ENCODE measurements around the gene ANK3.
A peak's percentile ranks its signal among the peaks of the same experiment; 100 is the strongest.

The ANK3 gene

DNA sequence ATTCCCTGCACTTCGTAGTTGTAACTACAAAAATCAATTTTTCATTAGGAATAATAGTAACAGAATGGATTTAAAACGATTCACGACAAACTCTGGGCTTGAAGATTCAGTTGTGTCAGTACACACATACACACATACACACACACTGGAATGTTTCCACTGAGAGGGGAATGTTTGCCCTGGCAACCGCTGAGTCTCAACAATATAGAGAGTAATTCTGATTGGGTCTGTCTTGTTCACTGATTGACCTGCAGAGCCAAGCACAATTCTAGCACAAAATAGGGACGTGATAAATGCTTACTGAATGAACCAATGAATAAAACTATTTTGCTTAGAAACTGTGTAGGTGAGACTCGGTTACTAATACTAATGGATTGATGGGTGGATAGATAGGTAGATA, 278.9 kb downstream of the ANK3 start:
- TF ChIP-seq, protein P1, sequence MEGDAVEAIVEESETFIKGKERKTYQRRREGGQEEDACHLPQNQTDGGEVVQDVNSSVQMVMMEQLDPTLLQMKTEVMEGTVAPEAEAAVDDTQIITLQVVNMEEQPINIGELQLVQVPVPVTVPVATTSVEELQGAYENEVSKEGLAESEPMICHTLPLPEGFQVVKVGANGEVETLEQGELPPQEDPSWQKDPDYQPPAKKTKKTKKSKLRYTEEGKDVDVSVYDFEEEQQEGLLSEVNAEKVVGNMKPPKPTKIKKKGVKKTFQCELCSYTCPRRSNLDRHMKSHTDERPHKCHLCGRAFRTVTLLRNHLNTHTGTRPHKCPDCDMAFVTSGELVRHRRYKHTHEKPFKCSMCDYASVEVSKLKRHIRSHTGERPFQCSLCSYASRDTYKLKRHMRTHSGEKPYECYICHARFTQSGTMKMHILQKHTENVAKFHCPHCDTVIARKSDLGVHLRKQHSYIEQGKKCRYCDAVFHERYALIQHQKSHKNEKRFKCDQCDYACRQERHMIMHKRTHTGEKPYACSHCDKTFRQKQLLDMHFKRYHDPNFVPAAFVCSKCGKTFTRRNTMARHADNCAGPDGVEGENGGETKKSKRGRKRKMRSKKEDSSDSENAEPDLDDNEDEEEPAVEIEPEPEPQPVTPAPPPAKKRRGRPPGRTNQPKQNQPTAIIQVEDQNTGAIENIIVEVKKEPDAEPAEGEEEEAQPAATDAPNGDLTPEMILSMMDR (IDR thresholded peaks at IDR 0.05; ENCODE audit: low read depth, low read length): no peak
- DNase-seq (ENCODE audit: low read depth in 2 of 2): no peak
- no peak overlapping the region for H3K4me3 ChIP-seq (replicated peaks in 1 of 2; ENCODE audit: low read depth in 2 of 2, low read length in 2 of 2)

GRCh38 chr10:60107308-60107976, 282.2 kb downstream of the ANK3 start:
- DNase-seq (ENCODE audit: low read depth in 2 of 2): no peak
- TF ChIP-seq, protein P1 (IDR thresholded peaks at IDR 0.05; ENCODE audit: low read depth, low read length): no peak

DNA sequence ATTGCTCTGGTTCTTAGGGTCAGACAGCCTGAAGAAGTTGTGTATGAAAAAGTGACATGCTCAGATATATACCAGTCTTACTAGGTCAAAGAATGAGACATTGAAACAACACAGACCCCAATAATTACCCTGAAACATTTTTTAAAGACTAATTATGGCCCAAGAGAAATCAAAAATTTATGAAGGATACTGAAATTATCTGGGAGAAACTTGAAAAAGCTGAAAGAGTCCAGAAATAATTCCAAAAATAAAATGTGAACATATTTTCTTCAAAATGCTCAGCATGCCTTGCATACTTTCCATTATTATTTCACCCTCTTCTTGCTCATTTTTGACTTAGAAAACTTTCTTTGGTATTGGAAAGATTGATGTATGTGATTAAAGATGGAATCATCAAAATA, 284.4 kb downstream of the ANK3 start:
- no peak overlapping the region for H3K4me3 ChIP-seq (replicated peaks in 1 of 2; ENCODE audit: low read depth in 2 of 2, low read length in 2 of 2)
- DNase-seq (ENCODE audit: low read depth in 2 of 2): peak in 1 of 2 donors; percentile 16
- TF ChIP-seq, protein P1 (IDR thresholded peaks at IDR 0.05; ENCODE audit: low read depth, low read length): no peak

More at GRCh38 chr10:60107308-60107976, 282.2 kb downstream of the ANK3 start:
- H3K4me3 ChIP-seq (replicated peaks in 1 of 2; ENCODE audit: low read depth in 2 of 2, low read length in 2 of 2): no peak overlapping the region

DNA sequence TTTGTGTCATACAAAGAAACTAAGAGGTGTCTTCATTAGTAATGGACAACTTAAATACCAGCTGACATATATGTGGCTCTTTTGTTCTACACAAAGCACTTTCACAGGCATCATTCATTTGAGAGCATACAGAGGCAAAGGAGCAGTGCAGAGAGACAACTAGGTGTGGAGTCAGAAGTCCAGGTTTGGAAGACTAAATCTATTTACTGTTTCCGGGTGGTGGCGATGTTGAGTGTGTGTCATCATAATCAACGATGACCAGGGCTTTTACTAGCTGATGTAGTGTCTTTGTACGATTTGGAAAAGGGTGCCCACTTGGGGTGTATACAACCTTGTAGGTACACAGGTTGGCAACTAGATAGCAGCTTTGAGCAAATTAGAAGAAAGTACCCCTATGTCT, 287.9 kb downstream of the ANK3 start:
- TF ChIP-seq, protein P1 (IDR thresholded peaks at IDR 0.05; ENCODE audit: low read depth, low read length): no peak
- DNase-seq (ENCODE audit: low read depth in 2 of 2): no peak
- no peak overlapping the region for H3K4me3 ChIP-seq (replicated peaks in 1 of 2; ENCODE audit: low read depth in 2 of 2, low read length in 2 of 2)

- no peak overlapping the region for H3K4me3 ChIP-seq (replicated peaks in 1 of 2; ENCODE audit: low read depth in 2 of 2, low read length in 2 of 2)
- TF ChIP-seq, protein P1 (IDR thresholded peaks at IDR 0.05; ENCODE audit: low read depth, low read length): peak; percentile 37
- peak; percentile 76 to 80 for DNase-seq (ENCODE audit: low read depth in 2 of 2)
Measured at GRCh38 chr10:60099998-60100747, 289.5 kb downstream of the ANK3 start.

GRCh38 chr10:60098677-60099601, 290.7 kb downstream of the ANK3 start:
- peak in 1 of 2 donors; percentile 26 for DNase-seq (ENCODE audit: low read depth in 2 of 2)
- TF ChIP-seq, protein P1 (IDR thresholded peaks at IDR 0.05; ENCODE audit: low read depth, low read length): peak; percentile 27
- H3K4me3 ChIP-seq (replicated peaks in 1 of 2; ENCODE audit: low read depth in 2 of 2, low read length in 2 of 2): no peak overlapping the region
